Caco-2 (cell line): ENCODE results near the gene AOC2. TPM values are rescaled to one million over a fixed set of nuclear protein-coding genes. Genes with fewer than 3 reads are reported as not detected.
"Not testable (repeated sequence)": the region's sequence is repeated elsewhere in the genome, so short reads cannot be mapped to it uniquely, and the experiment has no call there.

Experiments
- BruUV-seq: library from RNA; stranded (reverse); fragments of 400-500 nt; replicated peaks from 2 replicates; lab custom pipeline; 2021; lab: Mats Ljungman, UMichigan
- CTCF ChIA-PET: fragments of 300-600 bp; sonication (Branson Sonifier 250); formaldehyde crosslinking; loops from one replicate; lab custom pipeline; 2022; ENCODE audit warnings: antibody characterized with exemption; lab: Charles Lee
- POLR2A ChIA-PET: fragments of 300-600 bp; sonication (Branson Sonifier 250); formaldehyde crosslinking; loops from one replicate; lab custom pipeline; 2022; ENCODE audit warnings: antibody characterized with exemption; lab: Charles Lee
- DNase-seq, 2 experiments: peaks; one replicate each; pipeline versions ENCODE4 v3.0.0 to v3.0.0-alpha.2; 2020 to 2022
- H3K27me3 ChIP-seq: replicated peaks from 2 replicates; pipeline ENCODE4 v1.6.0; 2011; ENCODE audit warnings: low read length; ENCODE audit not compliant: control insufficient read depth, insufficient read depth
- H3K36me3 ChIP-seq: 2 replicates; pipeline ENCODE4 v1.5.1; 2011; ENCODE audit warnings: low read length; ENCODE audit not compliant: control insufficient read depth, insufficient read depth
- H3K4me1 ChIP-seq: fragments of 250-450 bp; sonication (Bioruptor Pico); 2 replicates; pipeline ENCODE4 v1.5.1; 2020; ENCODE audit warnings: mild to moderate bottlenecking
- H3K4me3 ChIP-seq: 2 replicates; pipeline ENCODE4 v1.5.1; 2011; ENCODE audit warnings: low read depth, mild to moderate bottlenecking, control low read depth, low read length
- H3K9me3 ChIP-seq: fragments of 250-450 bp; sonication (Bioruptor Pico); 2 replicates; pipeline ENCODE4 v1.5.1; 2020; ENCODE audit warnings: mild to moderate bottlenecking, moderate library complexity
- H3K27ac Mint-ChIP-seq: one replicate; pipeline ENCODE4 v1.8.0; 2022; ENCODE audit warnings: mixed read lengths; ENCODE audit not compliant: unreplicated experiment
- H3K27me3 Mint-ChIP-seq: one replicate; pipeline ENCODE4 v1.8.0; 2022; ENCODE audit warnings: mixed read lengths; ENCODE audit not compliant: insufficient read depth, unreplicated experiment
- H3K36me3 Mint-ChIP-seq: one replicate; pipeline ENCODE4 v1.8.0; 2022; ENCODE audit warnings: mild to moderate bottlenecking, mixed read lengths; ENCODE audit not compliant: insufficient read depth, unreplicated experiment
- H3K4me1 Mint-ChIP-seq: one replicate; pipeline ENCODE4 v1.8.0; 2022; ENCODE audit warnings: low read depth, mixed read lengths; ENCODE audit not compliant: unreplicated experiment
- H3K4me3 Mint-ChIP-seq: one replicate; pipeline ENCODE4 v1.8.0; 2022; ENCODE audit warnings: mild to moderate bottlenecking, moderate library complexity, mixed read lengths; ENCODE audit not compliant: unreplicated experiment
- H3K9me3 Mint-ChIP-seq: one replicate; pipeline ENCODE4 v1.8.0; 2022; ENCODE audit warnings: mixed read lengths; ENCODE audit not compliant: unreplicated experiment
- intact Hi-C: fragments of 100-400 bp; cut with micrococcal nuclease; formaldehyde crosslinking; loops from one replicate; pipeline ENCODE4 v1.10.0; 2022; ENCODE audit not compliant: unreplicated experiment
- total RNA-seq: library from RNA; stranded (reverse); gene quantifications from 2 replicates; pipeline ENCODE4 v1.2.3, GENCODE V29; 2022
- TF ChIP-seq, protein P1 (sequence below), 2 experiments: fragments of 200-600 bp in 1 of 2; IDR thresholded peaks; 1 replicate in 1 of 2; 2 replicates in 1 of 2; pipeline versions ENCODE4 v1.5.1 to v1.8.0; 2011 to 2022; ENCODE audit warnings: antibody characterized with exemption in 1 of 2, control low read depth in 1 of 2, inconsistent platforms in 1 of 2, low read depth in 1 of 2, low read length in 1 of 2, mild to moderate bottlenecking in 1 of 2, moderate library complexity in 1 of 2; ENCODE audit not compliant: insufficient read depth in 1 of 2, severe bottlenecking in 1 of 2, unreplicated experiment in 1 of 2

AOC2 gene
- total RNA-seq, 1 experiment from 2014 or later: 4.2 TPM

DNA sequence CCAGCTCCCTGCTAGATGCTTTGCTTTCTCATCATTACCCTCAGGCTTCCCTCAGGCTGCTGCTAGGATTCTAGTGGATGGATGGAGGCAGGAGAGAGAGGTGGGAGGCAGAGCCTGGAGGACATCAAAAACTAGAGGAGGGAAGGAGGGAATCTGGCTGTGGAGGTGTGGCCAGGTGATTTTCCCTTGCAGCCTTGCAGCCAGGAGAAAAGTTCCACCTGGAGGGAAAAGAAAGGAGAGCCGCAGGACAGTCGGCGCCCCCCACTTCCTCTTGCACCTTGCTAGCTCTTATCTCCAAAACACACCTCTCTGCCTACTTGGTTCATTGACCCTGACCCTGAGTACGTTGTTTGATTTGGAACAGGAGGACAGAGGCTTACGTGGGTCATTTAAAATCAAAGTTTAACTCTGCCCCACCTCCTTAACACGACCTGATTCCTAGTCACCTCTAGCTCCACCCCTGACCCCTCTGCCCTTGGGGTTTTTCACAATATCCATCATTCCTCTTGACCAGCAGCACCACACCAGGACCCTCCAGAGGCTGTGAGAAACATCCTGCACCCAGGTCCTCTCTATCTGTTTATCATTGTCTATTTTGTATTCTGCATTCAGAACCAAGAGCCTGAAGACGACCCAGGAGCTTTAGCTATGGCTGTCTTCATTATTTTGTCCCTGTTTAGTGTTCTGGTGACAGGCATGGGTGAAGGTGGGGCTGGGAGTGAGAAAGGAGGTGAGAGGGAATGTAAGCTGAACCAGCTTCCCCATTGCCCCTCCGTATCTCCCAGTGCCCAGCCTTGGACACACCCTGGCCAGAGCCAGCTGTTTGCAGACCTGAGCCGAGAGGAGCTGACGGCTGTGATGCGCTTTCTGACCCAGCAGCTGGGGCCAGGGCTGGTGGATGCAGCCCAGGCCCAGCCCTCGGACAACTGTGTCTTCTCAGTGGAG lies 22.5 kb downstream of the AOC2 start:
- Mint-ChIP-seq H3K4me3 (no peak overlapping the region), H3K27ac (peak overlapping the region; percentile 65), H3K4me1 (peaks cover 18% of the 10 kb centered on the region), H3K27me3 (no peaks in the 10 kb centered on the region), H3K36me3 (no peaks in the 10 kb centered on the region), H3K9me3 (peaks cover 30% of the 10 kb centered on the region)
- peaks cover 7% of the 10 kb centered on the region for H3K4me1 ChIP-seq
- DNase-seq: no peak
- TF ChIP-seq, protein P1, sequence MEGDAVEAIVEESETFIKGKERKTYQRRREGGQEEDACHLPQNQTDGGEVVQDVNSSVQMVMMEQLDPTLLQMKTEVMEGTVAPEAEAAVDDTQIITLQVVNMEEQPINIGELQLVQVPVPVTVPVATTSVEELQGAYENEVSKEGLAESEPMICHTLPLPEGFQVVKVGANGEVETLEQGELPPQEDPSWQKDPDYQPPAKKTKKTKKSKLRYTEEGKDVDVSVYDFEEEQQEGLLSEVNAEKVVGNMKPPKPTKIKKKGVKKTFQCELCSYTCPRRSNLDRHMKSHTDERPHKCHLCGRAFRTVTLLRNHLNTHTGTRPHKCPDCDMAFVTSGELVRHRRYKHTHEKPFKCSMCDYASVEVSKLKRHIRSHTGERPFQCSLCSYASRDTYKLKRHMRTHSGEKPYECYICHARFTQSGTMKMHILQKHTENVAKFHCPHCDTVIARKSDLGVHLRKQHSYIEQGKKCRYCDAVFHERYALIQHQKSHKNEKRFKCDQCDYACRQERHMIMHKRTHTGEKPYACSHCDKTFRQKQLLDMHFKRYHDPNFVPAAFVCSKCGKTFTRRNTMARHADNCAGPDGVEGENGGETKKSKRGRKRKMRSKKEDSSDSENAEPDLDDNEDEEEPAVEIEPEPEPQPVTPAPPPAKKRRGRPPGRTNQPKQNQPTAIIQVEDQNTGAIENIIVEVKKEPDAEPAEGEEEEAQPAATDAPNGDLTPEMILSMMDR (IDR thresholded peaks at IDR 0.05; ENCODE audit: insufficient read depth in 1 of 2, low read depth in 1 of 2, low read length in 1 of 2, severe bottlenecking in 1 of 2, unreplicated experiment in 1 of 2): no peak
- peaks cover 8% of the 10 kb centered on the region; the same call in 1 of the 2 replicates for H3K9me3 ChIP-seq
- intact Hi-C loops: no loop called here
- BruUV-seq: no TSS peak
- H3K4me3 ChIP-seq: no peak overlapping the region
- CTCF ChIA-PET: interaction anchor here (0.6 to 1.3 kb wide), 3 partner anchors 11 to 33 kb away, joined by 3 to 9 read pairs (median 3); partner anchors contain the start of gene PSME3
- H3K27me3 ChIP-seq: no peaks in the 10 kb centered on the region
- POLR2A ChIA-PET: no interaction called here
- no peaks in the 10 kb centered on the region for H3K36me3 ChIP-seq

DNA sequence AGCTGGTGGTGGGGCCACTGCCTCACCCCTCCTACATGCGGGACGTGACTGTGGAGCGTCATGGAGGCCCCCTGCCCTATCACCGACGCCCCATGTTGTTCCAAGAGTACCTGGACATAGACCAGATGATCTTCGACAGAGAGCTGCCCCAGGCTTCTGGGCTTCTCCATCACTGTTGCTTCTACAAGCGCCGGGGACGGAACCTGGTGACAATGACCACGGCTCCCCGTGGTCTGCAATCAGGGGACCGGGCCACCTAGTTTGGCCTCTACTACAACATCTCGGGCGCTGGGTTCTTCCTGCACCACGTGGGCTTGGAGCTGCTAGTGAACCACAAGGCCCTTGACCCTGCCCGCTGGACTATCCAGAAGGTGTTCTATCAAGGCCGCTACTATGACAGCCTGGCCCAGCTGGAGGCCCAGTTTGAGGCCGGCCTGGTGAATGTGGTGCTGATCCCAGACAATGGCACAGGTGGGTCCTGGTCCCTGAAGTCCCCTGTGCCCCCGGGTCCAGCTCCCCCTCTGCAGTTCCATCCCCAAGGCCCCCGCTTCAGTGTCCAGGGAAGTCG lies 23.4 kb downstream of the AOC2 start:
- H3K27me3 Mint-ChIP-seq, BruUV-seq, POLR2A ChIA-PET, intact Hi-C loops, H3K4me3 Mint-ChIP-seq, DNase-seq, H3K27me3 ChIP-seq, H3K36me3 Mint-ChIP-seq, H3K4me1 ChIP-seq, H3K4me3 ChIP-seq, H3K36me3 ChIP-seq, H3K27ac Mint-ChIP-seq, H3K9me3 ChIP-seq: not testable (repeated sequence)
- H3K4me1 Mint-ChIP-seq: peaks cover 18% of the 10 kb centered on the region
- peaks cover 31% of the 10 kb centered on the region for H3K9me3 Mint-ChIP-seq
- CTCF ChIA-PET: interaction anchor here (0.6 to 0.8 kb wide), 2 partner anchors 10 to 23 kb away, joined by 3 to 9 read pairs; no protein-coding TSS in a partner anchor

DNA sequence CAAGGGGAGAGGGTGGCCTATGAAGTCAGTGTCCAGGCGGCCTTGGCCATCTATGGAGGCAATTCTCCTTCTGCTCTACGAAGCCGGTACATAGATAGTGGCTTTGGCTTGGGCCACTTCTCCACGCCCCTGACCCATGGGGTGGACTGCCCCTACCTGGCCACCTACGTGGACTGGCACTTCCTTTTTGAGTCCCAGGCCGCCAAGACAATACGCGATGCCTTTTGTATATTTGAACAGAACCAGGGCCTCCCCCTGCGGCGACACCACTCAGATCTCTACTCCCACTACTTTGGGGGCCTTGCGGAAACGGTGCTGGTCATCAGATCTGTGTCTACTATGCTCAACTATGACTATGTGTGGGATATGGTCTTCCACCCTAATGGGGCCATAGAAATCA lies 24.0 kb downstream of the AOC2 start:
- CTCF ChIA-PET: no interaction called here
- H3K27me3 ChIP-seq: no peaks in the 10 kb centered on the region

More for the DNA sequence above, 24.0 kb downstream of the AOC2 start:
- DNase-seq: no peak
- POLR2A ChIA-PET: no interaction called here
- H3K4me1 ChIP-seq: peaks cover 7% of the 10 kb centered on the region
- TF ChIP-seq, protein P1 (IDR thresholded peaks at IDR 0.05; ENCODE audit: insufficient read depth in 1 of 2, low read depth in 1 of 2, low read length in 1 of 2, severe bottlenecking in 1 of 2, unreplicated experiment in 1 of 2): no peak
- no peak overlapping the region for H3K4me3 ChIP-seq
- H3K36me3 ChIP-seq: no peaks in the 10 kb centered on the region
- H3K36me3 Mint-ChIP-seq: no peaks in the 10 kb centered on the region
- intact Hi-C loops: no loop called here
- H3K4me1 Mint-ChIP-seq: peaks cover 18% of the 10 kb centered on the region
- peaks cover 29% of the 10 kb centered on the region for H3K9me3 Mint-ChIP-seq
- peaks cover 8% of the 10 kb centered on the region; the same call in 1 of the 2 replicates for H3K9me3 ChIP-seq
- H3K27me3 Mint-ChIP-seq: no peaks in the 10 kb centered on the region
- BruUV-seq: no TSS peak
- H3K27ac Mint-ChIP-seq: no peak overlapping the region
- no peak overlapping the region for H3K4me3 Mint-ChIP-seq
